Measurements from ENCODE around the gene ENPP1. TPM values are rescaled to one million over a fixed set of nuclear protein-coding genes. Genes with fewer than 3 reads are reported as not detected.

The ENPP1 gene
- total and polyA plus RNA-seq, 9 of the 15 experiments (the other 6 are each of a cell fraction or from before 2014, with no cell fraction given) = 0.03 to 0.56 (median 0.14) TPM

- Histone ChIP-seq H3K36me3 (ENCODE audit: control insufficient read depth, insufficient read depth, low read length) (no peaks in the 10 kb centered on the region), H3K9me3 (replicated peaks; ENCODE audit: control insufficient read depth, insufficient read depth, low read depth, low read length) (no peaks in the 10 kb centered on the region), H3K79me2 (ENCODE audit: control insufficient read depth, insufficient read depth, low read length) (no peaks in the 10 kb centered on the region), H3K9ac (ENCODE audit: insufficient read depth in 1 of 2, low read depth in 2 of 2, low read length in 2 of 2) (no peak overlapping the region), H3K9me1 (ENCODE audit: control insufficient read depth, insufficient read depth, low read length) (no peaks in the 10 kb centered on the region), H3K4me2 (ENCODE audit: insufficient read depth, low read length) (no peak overlapping the region), H2AFZ (ENCODE audit: low read depth, low read length) (no peak overlapping the region), H3K27ac (ENCODE audit: extremely low read depth, low read depth, low read length) (no peak overlapping the region), H3K4me3 (no peak overlapping the region), H3K4me1 (replicated peaks in 1 of 2; ENCODE audit: control insufficient read depth in 2 of 2, insufficient read depth in 2 of 2, low read length in 2 of 2) (no peaks in the 10 kb centered on the region), H3K27me3 (ENCODE audit: control insufficient read depth in 2 of 2, insufficient read depth in 2 of 2, low read length in 2 of 2) (no peaks in the 10 kb centered on the region), H4K20me1 (replicated peaks; ENCODE audit: control insufficient read depth, insufficient read depth, low read length) (no peaks in the 10 kb centered on the region)
- intact Hi-C loops (cut with micrococcal nuclease) (no loop called here), in situ Hi-C loops (cut with MboI) (no loop called here)
- ATAC-seq = no peak
- no TSS peak for BruUV-seq (replicated peaks)
- no peak for FAIRE-seq
- ChIA-PET POLR2A (no interaction called here), CTCF (ENCODE audit: low intra/inter-chr PET ratio) (no interaction called here)
- WGBS (ENCODE audit: insufficient coverage, low coverage, missing lambda C conversion rate) = 0% methylated on average over 3 of the region's 3 CpGs
- no peak for DNase-seq (ENCODE audit: extremely low read depth in 1 of 4, low spot score in 3 of 4)
- TF ChIP-seq KAT7 (CRISPR knock-in tag; IDR thresholded peaks at IDR 0.05; ENCODE audit: borderline replicate concordance) = no peak
- no peak for TF ChIP-seq SMARCA5 (IDR thresholded peaks at IDR 0.05)
- TF ChIP-seq HSF4 (CRISPR knock-in tag; IDR thresholded peaks at IDR 0.05; ENCODE audit: borderline replicate concordance) = no peak
- no peak for TF ChIP-seq SUPT5H (IDR thresholded peaks at IDR 0.05)
- TF ChIP-seq SMC3 (conservative IDR thresholded peaks at IDR 0.05; ENCODE audit: insufficient read depth, low read depth, low read length) = no peak
- no peak for TF ChIP-seq ZNF318 (IDR thresholded peaks at IDR 0.05; ENCODE audit: borderline replicate concordance in 1 of 2, low read depth in 1 of 2)
- TF ChIP-seq CTCF (IDR thresholded peaks at IDR 0.05 in 2 of 3, conservative IDR thresholded peaks at IDR 0.05 in 1 of 3; ENCODE audit: insufficient read depth in 2 of 3, low read depth in 1 of 3, low read length in 3 of 3) = no peak
Observed at GRCh38 chr6:131890091-131890490, 82.3 kb downstream of the ENPP1 start.

All from K562 (cell line).